ENCODE measurements around the gene SIX2.

DNA sequence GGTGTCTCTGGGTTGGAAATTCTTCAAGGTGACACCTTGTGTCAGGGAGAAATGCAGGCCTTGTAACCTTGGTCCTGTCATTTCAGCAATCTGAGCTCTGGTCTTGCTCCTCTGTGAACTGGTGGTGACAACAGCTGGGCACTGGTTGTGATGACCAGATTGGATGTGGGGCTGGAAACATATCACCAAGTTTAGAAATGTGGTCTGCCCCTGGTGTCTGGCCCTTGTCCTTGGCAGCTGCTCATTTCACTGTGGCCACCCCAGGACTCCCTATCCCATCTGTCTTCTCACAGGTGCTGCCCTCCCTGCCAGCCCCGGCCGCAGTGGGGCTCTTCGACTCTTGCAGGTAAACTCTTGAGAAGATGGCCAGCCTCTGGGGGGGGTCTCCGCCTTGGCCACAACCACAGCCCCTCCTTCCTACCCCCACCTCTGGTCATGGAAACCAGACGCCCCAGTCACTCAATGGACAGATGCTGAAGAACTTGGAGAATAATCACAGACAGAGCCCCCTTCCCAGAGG lies 47.0 kb downstream of the SIX2 start:
- TF ChIP-seq, protein P1, sequence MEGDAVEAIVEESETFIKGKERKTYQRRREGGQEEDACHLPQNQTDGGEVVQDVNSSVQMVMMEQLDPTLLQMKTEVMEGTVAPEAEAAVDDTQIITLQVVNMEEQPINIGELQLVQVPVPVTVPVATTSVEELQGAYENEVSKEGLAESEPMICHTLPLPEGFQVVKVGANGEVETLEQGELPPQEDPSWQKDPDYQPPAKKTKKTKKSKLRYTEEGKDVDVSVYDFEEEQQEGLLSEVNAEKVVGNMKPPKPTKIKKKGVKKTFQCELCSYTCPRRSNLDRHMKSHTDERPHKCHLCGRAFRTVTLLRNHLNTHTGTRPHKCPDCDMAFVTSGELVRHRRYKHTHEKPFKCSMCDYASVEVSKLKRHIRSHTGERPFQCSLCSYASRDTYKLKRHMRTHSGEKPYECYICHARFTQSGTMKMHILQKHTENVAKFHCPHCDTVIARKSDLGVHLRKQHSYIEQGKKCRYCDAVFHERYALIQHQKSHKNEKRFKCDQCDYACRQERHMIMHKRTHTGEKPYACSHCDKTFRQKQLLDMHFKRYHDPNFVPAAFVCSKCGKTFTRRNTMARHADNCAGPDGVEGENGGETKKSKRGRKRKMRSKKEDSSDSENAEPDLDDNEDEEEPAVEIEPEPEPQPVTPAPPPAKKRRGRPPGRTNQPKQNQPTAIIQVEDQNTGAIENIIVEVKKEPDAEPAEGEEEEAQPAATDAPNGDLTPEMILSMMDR (IDR thresholded peaks at IDR 0.05): no peak
- TF ChIP-seq ZFX (IDR thresholded peaks at IDR 0.05; ENCODE audit: borderline replicate concordance): no peak

Data from 22Rv1 (cell line).